ENCODE measurements around the gene APP. TPM values are rescaled to one million over a fixed set of nuclear protein-coding genes. Genes with fewer than 3 reads are reported as not detected.

Gene APP
- total RNA-seq, 2 experiments from 2014 or later: 14.5 to 14.9 TPM

DNA sequence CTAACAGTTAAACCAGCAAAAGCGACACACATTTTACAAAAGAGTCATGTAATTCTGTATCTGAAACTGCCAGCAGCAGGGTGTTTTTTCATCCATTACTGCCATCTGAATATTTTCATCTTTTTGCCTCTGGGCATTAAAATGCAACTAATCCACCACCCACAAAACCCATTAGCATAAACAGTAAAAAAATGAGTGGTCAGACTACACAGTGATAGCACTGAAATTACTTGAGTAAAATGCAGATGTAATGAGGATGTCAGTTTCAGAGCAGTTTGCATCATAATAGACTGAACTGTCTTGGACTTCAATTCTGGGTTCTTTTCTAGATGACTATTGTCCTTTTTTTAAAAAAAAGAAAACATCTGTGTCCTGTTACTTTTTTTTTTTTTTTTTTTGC, 303.5 kb downstream of the APP start:
- Mint-ChIP-seq H3K36me3 (ENCODE audit: low read depth) (no peaks in the 10 kb centered on the region), H3K4me3 (no peak overlapping the region), H3K4me1 (ENCODE audit: low read depth) (peaks cover 8% of the 10 kb centered on the region), H3K9me3 (ENCODE audit: insufficient read depth) (no peaks in the 10 kb centered on the region), H3K27ac (no peak overlapping the region), H3K27me3 (ENCODE audit: low read depth) (peaks cover 6% of the 10 kb centered on the region)
- DNase-seq: no peak
- POLR2A ChIA-PET: no interaction called here
- no peak for ATAC-seq
- CTCF ChIA-PET: no interaction called here

DNA sequence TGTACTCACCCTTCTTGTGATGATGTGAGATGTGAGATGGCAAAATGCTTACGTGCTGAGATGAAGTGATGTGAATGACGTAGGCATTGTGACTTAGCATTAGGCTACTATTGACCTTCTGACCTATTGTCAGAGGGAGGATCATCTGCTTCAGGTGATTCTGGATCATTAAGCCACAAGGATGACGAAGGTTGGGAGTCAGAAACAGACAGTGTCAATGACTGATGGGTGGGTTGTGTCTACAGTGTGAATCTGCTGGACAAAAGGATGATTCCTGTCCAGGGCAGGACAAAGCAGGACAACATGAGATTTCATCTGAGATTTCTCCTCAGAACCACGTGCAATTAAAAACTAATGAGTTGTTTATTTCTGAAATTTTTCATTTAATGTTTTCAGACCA, 306.8 kb downstream of the APP start:
- ChIA-PET POLR2A (no interaction called here), CTCF (no interaction called here)
- H3K4me1 Mint-ChIP-seq (ENCODE audit: low read depth): peaks cover 8% of the 10 kb centered on the region
- H3K36me3 Mint-ChIP-seq (ENCODE audit: low read depth): no peaks in the 10 kb centered on the region
- peaks cover 8% of the 10 kb centered on the region for H3K27me3 Mint-ChIP-seq (ENCODE audit: low read depth)
- DNase-seq (no peak), ATAC-seq (no peak)
- H3K27ac Mint-ChIP-seq: no peak overlapping the region
- no peaks in the 10 kb centered on the region for H3K9me3 Mint-ChIP-seq (ENCODE audit: insufficient read depth)
- no peak overlapping the region for H3K4me3 Mint-ChIP-seq

DNA sequence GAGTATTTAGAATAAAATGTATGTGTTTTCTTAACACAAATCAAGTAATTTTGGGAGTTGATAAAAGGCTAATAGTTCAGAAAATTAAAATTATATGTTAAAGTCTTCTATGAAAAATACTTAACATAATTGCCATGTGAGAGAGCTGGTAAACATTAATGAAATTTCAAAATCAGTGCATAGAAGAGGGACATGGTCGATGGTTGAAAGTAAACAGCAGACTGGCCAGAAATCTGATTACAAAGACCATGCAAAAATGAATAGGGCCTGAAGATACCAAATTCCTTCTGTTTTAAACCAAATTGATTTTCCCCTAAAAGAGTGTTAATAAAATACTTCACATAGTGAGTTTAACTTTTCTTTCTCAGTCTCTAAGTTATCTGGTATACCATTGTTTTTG, 307.5 kb downstream of the APP start:
- CTCF ChIA-PET: interaction anchor here (0.9 to 1.0 kb wide), 2 partner anchors 105 to 112 kb away, joined by 3 read pairs; no protein-coding TSS in a partner anchor
- H3K4me1 Mint-ChIP-seq (ENCODE audit: low read depth): peaks cover 8% of the 10 kb centered on the region
- no peak overlapping the region for H3K27ac Mint-ChIP-seq
- no peak for DNase-seq
- no peaks in the 10 kb centered on the region for H3K36me3 Mint-ChIP-seq (ENCODE audit: low read depth)
- H3K27me3 Mint-ChIP-seq (ENCODE audit: low read depth): peaks cover 8% of the 10 kb centered on the region
- no peak overlapping the region for H3K4me3 Mint-ChIP-seq
- no peaks in the 10 kb centered on the region for H3K9me3 Mint-ChIP-seq (ENCODE audit: insufficient read depth)
- POLR2A ChIA-PET: no interaction called here
- no peak for ATAC-seq

DNA sequence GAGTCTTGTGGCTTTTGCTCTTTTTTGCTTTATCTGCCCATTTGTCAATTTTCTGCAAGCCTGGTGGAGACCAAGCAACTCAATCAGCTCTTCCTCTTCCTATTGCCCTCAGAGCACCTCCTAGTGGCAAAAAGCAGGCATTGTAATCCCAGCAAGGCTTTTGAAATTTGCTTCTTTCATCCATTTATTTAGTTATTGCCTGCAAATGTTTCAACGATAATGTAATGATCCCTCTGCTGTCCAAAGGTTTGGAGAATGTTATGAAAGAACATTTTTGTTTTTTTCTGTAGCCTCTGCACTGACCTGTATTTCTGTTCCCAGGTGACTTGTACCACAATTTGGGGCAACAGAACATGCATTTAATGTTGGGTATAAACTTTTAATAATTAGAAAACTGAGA, 308.0 kb downstream of the APP start:
- Mint-ChIP-seq H3K4me3 (no peak overlapping the region), H3K27me3 (ENCODE audit: low read depth) (peaks cover 8% of the 10 kb centered on the region), H3K27ac (no peak overlapping the region), H3K9me3 (ENCODE audit: insufficient read depth) (no peaks in the 10 kb centered on the region), H3K4me1 (ENCODE audit: low read depth) (peaks cover 8% of the 10 kb centered on the region), H3K36me3 (ENCODE audit: low read depth) (no peaks in the 10 kb centered on the region)
- ChIA-PET CTCF (interaction anchor here (0.6 to 1.2 kb wide), 7 partner anchors 9 to 254 kb away, joined by 3 to 4 read pairs (median 3); no protein-coding TSS in a partner anchor), POLR2A (no interaction called here)
- ATAC-seq (no peak), DNase-seq (peak; percentile 38)

DNA sequence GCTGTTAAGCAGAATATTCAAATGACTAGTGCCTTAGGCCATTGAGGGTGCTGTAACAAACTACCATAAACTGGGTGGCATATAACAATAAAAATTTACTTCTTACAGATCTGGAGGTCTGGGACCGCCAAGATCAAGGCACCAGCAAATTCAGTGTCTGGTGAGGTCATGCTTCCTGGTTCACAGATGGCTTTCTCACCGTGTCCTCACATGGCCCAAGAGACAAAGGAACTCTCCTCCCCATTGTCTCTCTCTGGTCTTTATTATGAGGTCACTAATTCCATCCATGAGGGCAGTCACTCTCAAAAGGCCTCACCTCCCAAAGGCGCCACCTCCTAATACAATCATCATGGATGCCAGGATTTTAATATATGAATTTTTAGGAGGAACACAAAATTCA, 308.5 kb downstream of the APP start:
- H3K36me3 Mint-ChIP-seq (ENCODE audit: low read depth): no peaks in the 10 kb centered on the region
- H3K4me1 Mint-ChIP-seq (ENCODE audit: low read depth): peaks cover 8% of the 10 kb centered on the region
- DNase-seq: no peak
- H3K9me3 Mint-ChIP-seq (ENCODE audit: insufficient read depth): no peaks in the 10 kb centered on the region
- no peak overlapping the region for H3K27ac Mint-ChIP-seq
- ChIA-PET CTCF (interaction anchor here (0.6 to 1.2 kb wide), 7 partner anchors 10 to 253 kb away, joined by 3 to 4 read pairs (median 3); no protein-coding TSS in a partner anchor), POLR2A (no interaction called here)
- no peak overlapping the region for H3K4me3 Mint-ChIP-seq
- H3K27me3 Mint-ChIP-seq (ENCODE audit: low read depth): peaks cover 8% of the 10 kb centered on the region
- ATAC-seq: no peak

DNA sequence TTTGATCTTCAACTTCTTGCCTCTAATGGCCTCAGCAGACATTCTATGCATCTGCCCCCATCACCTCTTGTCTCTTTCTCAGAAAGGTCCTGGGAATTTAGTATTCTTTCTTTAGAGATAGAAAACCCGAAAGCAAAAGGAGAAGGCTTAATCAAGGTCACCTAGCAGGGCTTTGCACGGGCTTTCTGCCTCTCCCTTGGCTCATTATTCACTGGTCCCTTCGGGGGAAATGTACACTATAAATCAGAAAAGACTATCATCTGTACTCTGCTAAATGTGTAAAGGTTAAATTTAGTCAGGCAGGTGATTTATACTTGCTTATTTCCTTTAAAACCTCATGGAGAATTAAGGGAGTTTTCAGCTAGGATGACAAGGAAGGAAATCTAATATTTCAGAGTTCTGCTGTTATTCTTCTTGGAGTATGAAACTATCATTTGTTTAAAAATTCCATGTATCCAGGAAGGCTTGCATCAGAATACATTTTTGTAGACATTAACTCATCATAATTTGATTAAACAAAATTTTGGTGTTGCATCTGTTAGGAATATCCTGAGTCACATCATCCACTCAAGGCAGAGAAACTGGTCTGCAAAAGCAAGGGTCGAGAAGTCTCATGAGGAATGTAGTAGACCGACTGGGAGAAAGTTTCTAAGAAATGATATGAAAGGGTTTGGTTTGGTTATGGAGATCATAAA, 311.2 kb downstream of the APP start:
- Mint-ChIP-seq H3K9me3 (ENCODE audit: insufficient read depth) (no peaks in the 10 kb centered on the region), H3K27ac (no peak overlapping the region), H3K36me3 (ENCODE audit: low read depth) (no peaks in the 10 kb centered on the region), H3K27me3 (ENCODE audit: low read depth) (peaks cover 5% of the 10 kb centered on the region), H3K4me3 (no peak overlapping the region), H3K4me1 (ENCODE audit: low read depth) (no peaks in the 10 kb centered on the region)
- DNase-seq: no peak
- ATAC-seq: no peak
- POLR2A ChIA-PET: no interaction called here
- CTCF ChIA-PET: no interaction called here

DNA sequence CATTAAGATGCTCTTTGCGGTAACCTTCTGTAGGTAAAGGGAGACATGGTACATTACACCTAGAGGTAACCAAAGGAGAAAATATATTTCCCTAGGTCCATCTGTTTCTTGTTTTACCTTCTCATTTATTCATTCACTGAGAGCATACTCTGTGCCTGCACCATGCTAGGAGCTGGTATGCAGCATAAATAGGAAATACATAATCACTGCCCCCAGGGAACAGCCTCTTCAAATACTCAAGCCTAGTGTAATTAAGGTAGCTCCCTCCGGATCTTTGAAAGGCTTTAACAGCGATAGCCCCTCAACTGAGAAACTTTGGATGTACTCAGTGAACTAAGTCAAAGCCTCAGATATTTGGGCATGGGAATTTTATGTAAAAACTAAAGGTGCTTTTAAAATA, 312.2 kb downstream of the APP start:
- Mint-ChIP-seq H3K27ac (no peak overlapping the region), H3K36me3 (ENCODE audit: low read depth) (no peaks in the 10 kb centered on the region), H3K9me3 (ENCODE audit: insufficient read depth) (no peaks in the 10 kb centered on the region), H3K27me3 (ENCODE audit: low read depth) (peaks cover 4% of the 10 kb centered on the region), H3K4me1 (ENCODE audit: low read depth) (no peaks in the 10 kb centered on the region), H3K4me3 (no peak overlapping the region)
- ATAC-seq: no peak
- no peak for DNase-seq
- CTCF ChIA-PET: no interaction called here
- POLR2A ChIA-PET: no interaction called here

DNA sequence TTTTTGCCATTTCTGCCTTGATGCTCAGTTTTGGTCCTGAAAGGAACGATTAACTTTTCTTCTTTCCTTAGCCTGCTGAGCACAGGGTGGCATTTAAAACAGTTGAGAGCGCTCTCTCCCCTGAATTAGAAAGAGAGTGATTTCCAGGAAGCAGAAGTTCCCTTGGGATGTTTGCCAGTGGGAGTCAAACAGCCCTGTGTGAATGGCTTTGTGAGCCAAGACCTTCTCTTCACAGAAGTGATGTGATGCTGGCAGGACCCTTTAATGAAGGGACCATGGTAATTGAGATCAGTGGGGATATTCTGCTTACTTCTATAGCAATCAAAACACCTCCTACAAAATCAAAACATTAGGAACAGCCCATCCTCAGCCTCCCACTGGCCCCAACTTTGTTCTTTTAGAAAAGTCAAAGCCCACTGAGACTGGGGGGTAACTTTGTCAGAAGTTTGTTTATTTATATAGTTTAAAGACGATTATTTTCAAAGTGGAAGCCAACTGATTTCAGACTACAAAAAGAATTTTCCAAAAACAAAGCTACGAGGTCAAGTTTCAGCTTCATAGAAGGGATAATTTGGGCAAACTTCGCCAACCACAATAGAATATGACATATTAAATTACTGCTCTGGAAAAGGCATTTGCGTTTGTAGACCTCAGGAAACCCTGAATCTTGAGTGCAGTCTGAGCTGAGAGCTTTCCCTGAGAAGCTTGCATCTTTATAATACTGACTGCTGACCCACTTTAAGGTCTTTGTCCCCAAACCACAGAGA, 313.1 kb downstream of the APP start:
- DNase-seq (no peak), ATAC-seq (no peak)
- H3K9me3 Mint-ChIP-seq (ENCODE audit: insufficient read depth): no peaks in the 10 kb centered on the region
- no peak overlapping the region for H3K27ac Mint-ChIP-seq
- H3K4me1 Mint-ChIP-seq (ENCODE audit: low read depth): no peaks in the 10 kb centered on the region
- H3K36me3 Mint-ChIP-seq (ENCODE audit: low read depth): no peaks in the 10 kb centered on the region
- H3K4me3 Mint-ChIP-seq: no peak overlapping the region
- POLR2A ChIA-PET: no interaction called here
- CTCF ChIA-PET: no interaction called here
- H3K27me3 Mint-ChIP-seq (ENCODE audit: low read depth): peaks cover 4% of the 10 kb centered on the region

DNA sequence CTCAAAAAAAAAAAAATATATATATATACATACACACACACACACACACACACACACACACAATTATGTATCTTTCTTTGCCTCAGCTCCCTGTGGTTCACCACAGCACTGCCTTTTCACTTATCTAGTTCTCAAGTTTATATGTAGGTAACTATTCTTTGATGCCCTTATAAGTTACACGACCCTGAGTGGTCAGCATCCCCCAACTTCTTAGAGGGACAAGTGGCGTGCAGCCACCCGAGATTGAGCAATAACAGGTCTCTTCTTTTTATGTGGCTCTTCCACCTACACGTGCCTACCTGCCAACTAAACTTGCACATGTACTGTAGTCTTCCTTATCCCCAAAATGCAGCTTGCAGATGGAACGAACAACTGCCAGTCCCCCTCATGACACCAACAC, 315.0 kb downstream of the APP start:
- no peaks in the 10 kb centered on the region for H3K9me3 Mint-ChIP-seq (ENCODE audit: insufficient read depth)
- POLR2A ChIA-PET: no interaction called here
- peaks cover 7% of the 10 kb centered on the region for H3K27me3 Mint-ChIP-seq (ENCODE audit: low read depth)

DNA sequence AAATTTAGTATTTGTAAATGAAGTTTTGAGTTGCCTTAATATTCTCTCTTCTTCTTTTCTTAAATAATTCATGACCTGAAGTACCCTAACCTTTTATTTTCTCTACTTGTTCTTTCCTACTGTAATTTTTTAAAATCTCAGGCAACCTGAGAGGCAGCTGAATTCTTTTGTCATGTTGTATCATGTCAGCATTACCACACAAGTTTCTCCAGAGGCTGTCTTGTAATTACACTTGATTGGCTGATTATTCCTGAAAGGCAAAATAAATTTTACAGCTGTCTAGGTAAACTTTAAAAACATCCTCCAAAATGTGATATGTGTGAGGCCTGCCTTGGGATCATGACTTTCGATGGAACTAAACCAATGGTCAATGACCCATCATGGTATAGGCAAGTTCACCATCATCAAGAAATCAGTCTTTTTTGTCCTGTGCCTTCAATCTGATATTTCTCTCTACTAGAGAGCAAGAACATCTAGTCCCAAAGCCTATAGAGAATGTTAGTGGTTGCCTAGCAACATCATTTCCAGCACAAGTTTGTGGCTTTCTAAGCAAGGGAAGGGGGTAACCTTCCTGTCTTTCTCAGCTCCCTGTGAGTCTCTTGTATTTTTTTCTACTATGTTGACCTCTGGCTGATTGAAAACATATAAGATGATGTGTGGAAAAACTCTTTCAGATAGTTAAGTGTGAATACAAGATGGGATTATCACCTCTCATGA, 320.3 kb downstream of the APP start:
- H3K27ac Mint-ChIP-seq: no peak overlapping the region
- no peaks in the 10 kb centered on the region for H3K36me3 Mint-ChIP-seq (ENCODE audit: low read depth)
- no peaks in the 10 kb centered on the region for H3K9me3 Mint-ChIP-seq (ENCODE audit: insufficient read depth)
- DNase-seq (no peak), ATAC-seq (no peak)
- ChIA-PET CTCF (no interaction called here), POLR2A (no interaction called here)
- H3K27me3 Mint-ChIP-seq (ENCODE audit: low read depth): peaks cover 7% of the 10 kb centered on the region
- H3K4me1 Mint-ChIP-seq (ENCODE audit: low read depth): no peaks in the 10 kb centered on the region
- no peak overlapping the region for H3K4me3 Mint-ChIP-seq

More for the DNA sequence above, 315.0 kb downstream of the APP start:
- Mint-ChIP-seq H3K27ac (no peak overlapping the region), H3K4me3 (no peak overlapping the region), H3K36me3 (ENCODE audit: low read depth) (no peaks in the 10 kb centered on the region), H3K4me1 (ENCODE audit: low read depth) (no peaks in the 10 kb centered on the region)
- CTCF ChIA-PET: no interaction called here
- ATAC-seq (no peak), DNase-seq (no peak)

DNA sequence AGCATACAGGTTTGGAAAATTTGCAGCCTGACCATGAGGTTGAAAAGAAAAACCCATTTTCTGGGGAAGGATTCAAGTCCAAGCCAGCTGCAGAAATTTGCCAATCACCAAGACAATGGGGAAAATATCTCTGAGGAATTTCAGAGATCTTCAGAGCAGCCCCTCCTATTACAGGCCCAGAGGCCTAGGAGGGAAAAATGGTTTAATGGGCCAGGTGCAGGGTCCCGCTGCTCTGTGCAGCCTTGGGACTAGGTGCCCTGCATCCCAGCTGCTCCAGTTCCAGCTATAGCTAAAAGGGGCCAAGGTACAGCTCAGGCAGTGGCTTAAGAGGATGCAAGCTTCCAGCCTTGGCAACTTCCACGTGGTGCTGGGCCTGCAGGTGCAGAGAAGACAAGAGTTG, 322.3 kb downstream of the APP start:
- H3K27ac Mint-ChIP-seq: no peak overlapping the region
- no peaks in the 10 kb centered on the region for H3K36me3 Mint-ChIP-seq (ENCODE audit: low read depth)
- H3K4me1 Mint-ChIP-seq (ENCODE audit: low read depth): no peaks in the 10 kb centered on the region
- DNase-seq (no peak), ATAC-seq (no peak)
- H3K9me3 Mint-ChIP-seq (ENCODE audit: insufficient read depth): no peaks in the 10 kb centered on the region
- CTCF ChIA-PET: no interaction called here
- no peak overlapping the region for H3K4me3 Mint-ChIP-seq
- peaks cover 5% of the 10 kb centered on the region for H3K27me3 Mint-ChIP-seq (ENCODE audit: low read depth)
- POLR2A ChIA-PET: no interaction called here

DNA sequence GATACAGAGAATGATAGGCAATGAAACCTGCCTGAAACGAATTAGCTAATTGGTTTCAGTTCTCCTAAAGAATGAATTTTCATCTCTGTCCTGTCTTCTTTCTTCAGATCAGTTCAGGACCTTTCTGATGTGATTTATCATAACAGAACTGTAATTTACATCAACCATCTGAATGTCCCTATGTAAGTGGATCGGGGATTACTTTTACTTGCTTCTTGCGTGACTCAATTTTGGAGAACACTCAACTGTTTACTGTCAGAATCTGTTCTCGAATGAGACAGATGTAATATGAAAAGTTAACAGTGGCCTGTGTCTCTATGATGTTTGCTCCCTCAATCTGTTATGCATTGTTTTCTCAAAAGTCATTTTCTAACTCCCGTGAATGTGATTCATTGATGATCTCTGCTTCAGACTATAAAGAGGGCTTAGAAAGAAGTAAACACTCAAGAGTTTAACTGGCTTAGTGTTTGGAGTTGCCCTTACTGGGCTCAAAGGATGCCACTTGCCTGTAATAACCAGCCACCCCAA, 324.8 kb downstream of the APP start:
- Mint-ChIP-seq H3K27ac (no peak overlapping the region), H3K4me3 (no peak overlapping the region), H3K27me3 (ENCODE audit: low read depth) (peaks cover 4% of the 10 kb centered on the region), H3K36me3 (ENCODE audit: low read depth) (no peaks in the 10 kb centered on the region), H3K4me1 (ENCODE audit: low read depth) (no peaks in the 10 kb centered on the region), H3K9me3 (ENCODE audit: insufficient read depth) (no peaks in the 10 kb centered on the region)
- POLR2A ChIA-PET: no interaction called here
- no peak for DNase-seq
- CTCF ChIA-PET: interaction anchor here (1.2 kb wide), 1 partner anchor 35 kb away, joined by 3 read pairs; no protein-coding TSS in a partner anchor
- no peak for ATAC-seq

Measured in activated CD8-positive, alpha-beta T cell treated with anti-CD3 and anti-CD28 coated beads, Interleukin-2, amount 10 ng/mL, durations not matched to agents 7 days and 5 days (primary cell).